HEK293 (cell line): Measurements from ENCODE around the gene BUD23.

Source experiments
- CTCF ChIA-PET: fragments of 350-600 bp; formaldehyde crosslinking; extraction: SDS; loops from one replicate; lab custom pipeline; 2021; ENCODE audit warnings: antibody characterized with exemption; lab: Yijun Ruan, JAX
- POLR2A ChIA-PET: fragments of 300-600 bp; formaldehyde crosslinking; extraction: SDS; loops from one replicate; lab custom pipeline; 2020; ENCODE audit warnings: antibody characterized with exemption, inconsistent platforms; lab: Yijun Ruan, JAX
- H3K27ac ChIP-seq: fragments of 200-500 bp; sonication (Bioruptor generic); 2 replicates; pipeline ENCODE4 v1.5.1; 2014; ENCODE audit warnings: low read depth, low read length, control low read depth, inconsistent platforms; ENCODE audit errors: extremely low read depth
- H3K36me3 ChIP-seq, 2 experiments: fragments of 200-500 bp in 1 of 2; sonication (Bioruptor generic) in 1 of 2; 1 replicate in 1 of 2; 2 replicates in 1 of 2; pipeline ENCODE4 v1.5.1; 2014 to 2017; ENCODE audit warnings: inconsistent platforms in 2 of 2, low read length in 2 of 2; ENCODE audit not compliant: control insufficient read depth in 2 of 2, insufficient read depth in 1 of 2
- H3K4me1 ChIP-seq: fragments of 200-500 bp; sonication (Bioruptor generic); 2 replicates; pipeline ENCODE4 v1.5.1; 2014; ENCODE audit warnings: mild to moderate bottlenecking, low read length, inconsistent platforms; ENCODE audit not compliant: control insufficient read depth, insufficient read depth
- H3K4me3 ChIP-seq: 2 replicates; pipeline ENCODE4 v1.5.1; 2011; ENCODE audit warnings: low read depth, mild to moderate bottlenecking, control low read depth, low read length, moderate library complexity
- H3K9me3 ChIP-seq: fragments of 200-500 bp; sonication (Bioruptor generic); 2 replicates; pipeline ENCODE4 v1.5.1; 2014; ENCODE audit warnings: low read depth, low read length, inconsistent platforms; ENCODE audit not compliant: control insufficient read depth, insufficient read depth
- EGR2 ChIP-seq: fragments of 450-650 bp; formaldehyde crosslinking; IDR thresholded peaks from 2 replicates; pipeline ENCODE4 v1.5.1; 2016; ENCODE audit warnings: low read depth, missing biosample characterization, missing genetic modification characterization
- GLIS1 ChIP-seq: fragments of 450-650 bp; formaldehyde crosslinking; IDR thresholded peaks from 2 replicates; pipeline ENCODE4 v1.5.1; 2016; ENCODE audit warnings: missing biosample characterization, missing genetic modification characterization
- MEIS1 ChIP-seq: sonication (generic); formaldehyde crosslinking; IDR thresholded peaks from 2 replicates; pipeline ENCODE4 v1.8.1; 2022; ENCODE audit warnings: missing genetic modification reagents, mild to moderate bottlenecking, borderline replicate concordance
- OSR2 ChIP-seq: fragments of 450-650 bp; formaldehyde crosslinking; IDR thresholded peaks from 2 replicates; pipeline ENCODE4 v1.5.1; 2016; ENCODE audit warnings: missing biosample characterization, missing genetic modification characterization
- TCF7L2 ChIP-seq: IDR thresholded peaks from 2 replicates; pipeline ENCODE4 v1.6.1; 2011; ENCODE audit warnings: low read depth, mild to moderate bottlenecking, inconsistent platforms, low read length, moderate library complexity, borderline replicate concordance
- TRIM28 ChIP-seq: IDR thresholded peaks from 2 replicates; pipeline ENCODE4 v1.6.1; 2011; ENCODE audit warnings: low read length, control low read depth, borderline replicate concordance
- YY1 ChIP-seq: fragments of 450-650 bp; formaldehyde crosslinking; IDR thresholded peaks from 2 replicates; pipeline ENCODE4 v1.5.1; 2018; ENCODE audit warnings: missing biosample characterization, missing genetic modification characterization
- ZBTB1 ChIP-seq: fragments of 450-650 bp; formaldehyde crosslinking; IDR thresholded peaks from 2 replicates; pipeline ENCODE4 v1.5.1; 2016; ENCODE audit warnings: missing biosample characterization, missing genetic modification characterization
- ZBTB21 ChIP-seq: fragments of 450-650 bp; formaldehyde crosslinking; IDR thresholded peaks from 2 replicates; pipeline ENCODE4 v1.5.1; 2017; ENCODE audit warnings: missing biosample characterization, missing genetic modification characterization
- ZFP37 ChIP-seq: fragments of 450-650 bp; formaldehyde crosslinking; IDR thresholded peaks from 2 replicates; pipeline ENCODE4 v1.5.1; 2016; ENCODE audit warnings: missing biosample characterization, missing genetic modification characterization
- ZFP69B ChIP-seq: fragments of 450-650 bp; formaldehyde crosslinking; IDR thresholded peaks from 2 replicates; pipeline ENCODE4 v1.5.1; 2016; ENCODE audit warnings: missing biosample characterization, missing genetic modification characterization
- ZNF146 ChIP-seq: fragments of 450-650 bp; formaldehyde crosslinking; IDR thresholded peaks from 2 replicates; pipeline ENCODE4 v1.5.1; 2016; ENCODE audit warnings: missing biosample characterization, missing genetic modification characterization
- ZNF155 ChIP-seq: fragments of 450-650 bp; formaldehyde crosslinking; IDR thresholded peaks from 2 replicates; pipeline ENCODE4 v1.5.1; 2016; ENCODE audit warnings: missing biosample characterization, missing genetic modification characterization
- ZNF175 ChIP-seq: fragments of 450-650 bp; formaldehyde crosslinking; IDR thresholded peaks from 2 replicates; pipeline ENCODE4 v1.5.1; 2016; ENCODE audit warnings: missing biosample characterization, missing genetic modification characterization
- ZNF23 ChIP-seq: fragments of 450-650 bp; formaldehyde crosslinking; IDR thresholded peaks from 2 replicates; pipeline ENCODE4 v1.5.1; 2016; ENCODE audit warnings: missing biosample characterization, missing genetic modification characterization, borderline replicate concordance
- ZNF266 ChIP-seq: fragments of 450-650 bp; formaldehyde crosslinking; IDR thresholded peaks from 2 replicates; pipeline ENCODE4 v1.5.1; 2016; ENCODE audit warnings: missing biosample characterization, missing genetic modification characterization, low read depth
- ZNF354C ChIP-seq: fragments of 450-650 bp; formaldehyde crosslinking; IDR thresholded peaks from 2 replicates; pipeline ENCODE4 v1.5.1; 2016; ENCODE audit warnings: missing biosample characterization, missing genetic modification characterization, low read depth, borderline replicate concordance
- ZNF391 ChIP-seq: fragments of 450-650 bp; formaldehyde crosslinking; IDR thresholded peaks from 2 replicates; pipeline ENCODE4 v1.5.1; 2016; ENCODE audit warnings: low read depth, missing biosample characterization, missing genetic modification characterization, borderline replicate concordance
- ZNF416 ChIP-seq: fragments of 450-650 bp; formaldehyde crosslinking; IDR thresholded peaks from 2 replicates; pipeline ENCODE4 v1.5.1; 2016; ENCODE audit warnings: missing biosample characterization, missing genetic modification characterization
- ZNF48 ChIP-seq: fragments of 450-650 bp; formaldehyde crosslinking; IDR thresholded peaks from 2 replicates; pipeline ENCODE4 v1.5.1; 2016; ENCODE audit warnings: missing biosample characterization, missing genetic modification characterization
- ZNF837 ChIP-seq: fragments of 450-650 bp; formaldehyde crosslinking; IDR thresholded peaks from 2 replicates; pipeline ENCODE4 v1.5.1; 2016; ENCODE audit warnings: missing biosample characterization, missing genetic modification characterization
- ZNF843 ChIP-seq: fragments of 450-650 bp; formaldehyde crosslinking; IDR thresholded peaks from 2 replicates; pipeline ENCODE4 v1.5.1; 2016; ENCODE audit warnings: missing biosample characterization, missing genetic modification characterization
- ZSCAN16 ChIP-seq: fragments of 450-650 bp; formaldehyde crosslinking; IDR thresholded peaks from 2 replicates; pipeline ENCODE4 v1.5.1; 2016; ENCODE audit warnings: missing biosample characterization, missing genetic modification characterization
- TF ChIP-seq, protein P1 (sequence below): fragments of 450-650 bp; formaldehyde crosslinking; IDR thresholded peaks from 2 replicates; pipeline ENCODE4 v1.5.1; 2016; ENCODE audit warnings: missing biosample characterization, missing genetic modification characterization
- TF ChIP-seq, protein P2 (sequence below): fragments of 450-650 bp; formaldehyde crosslinking; IDR thresholded peaks from 2 replicates; pipeline ENCODE4 v1.5.1; 2017; ENCODE audit warnings: missing biosample characterization, missing genetic modification characterization
- TF ChIP-seq, protein P3 (sequence below): fragments of 450-650 bp; formaldehyde crosslinking; IDR thresholded peaks from 2 replicates; pipeline ENCODE4 v1.5.1; 2016; ENCODE audit warnings: missing biosample characterization, missing genetic modification characterization
- TF ChIP-seq, protein P4 (sequence below): fragments of 450-650 bp; formaldehyde crosslinking; IDR thresholded peaks from 2 replicates; pipeline ENCODE4 v1.5.1; 2016; ENCODE audit warnings: missing biosample characterization, missing genetic modification characterization, low read depth

Gene BUD23

DNA sequence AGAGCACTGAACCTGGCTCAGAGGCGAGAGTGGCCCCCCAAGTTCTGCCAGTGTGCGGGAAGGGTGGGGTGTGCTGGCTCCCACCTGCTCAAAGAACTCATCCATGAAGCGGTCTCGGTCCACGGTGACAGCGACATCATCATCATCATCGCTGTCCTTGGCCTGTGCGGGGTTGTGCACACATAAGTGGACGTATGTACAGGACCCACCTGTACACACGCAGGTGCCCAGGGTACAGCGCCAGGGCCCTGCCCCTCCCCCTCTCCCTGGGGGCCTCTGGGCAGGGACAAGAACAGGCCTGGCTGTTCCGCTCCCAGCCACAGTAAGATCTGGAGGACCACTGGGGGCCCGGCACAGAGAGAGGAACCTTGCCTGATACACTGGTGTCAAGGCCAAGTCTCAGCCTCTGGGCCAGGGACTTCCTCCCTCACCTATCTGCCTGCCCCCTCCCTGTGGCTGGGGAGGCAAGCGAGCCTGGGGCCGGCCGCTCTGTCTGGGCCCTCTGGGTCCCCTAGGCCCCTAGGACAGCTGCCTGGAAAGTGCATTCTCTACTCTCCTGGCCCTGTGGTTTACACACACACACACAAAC, 25.7 kb downstream of the BUD23 start:
- CTCF ChIA-PET: interaction anchor here (0.6 to 0.9 kb wide), 2 partner anchors 16 to 18 kb away, joined by 5 to 6 read pairs; no protein-coding TSS in a partner anchor
- no peak overlapping the region for H3K4me3 ChIP-seq
- H3K27ac ChIP-seq: no peak overlapping the region
- peaks cover 0 to 9% of the 10 kb centered on the region in 2 experiments; a peak in 2 of 3 replicates for H3K36me3 ChIP-seq
- POLR2A ChIA-PET: no interaction called here
- no peaks in the 10 kb centered on the region for H3K9me3 ChIP-seq
- H3K4me1 ChIP-seq: no peaks in the 10 kb centered on the region
- TF ChIP-seq ZNF266 (tag by site-specific recombination) (no peak), ZNF391 (no peak), ZSCAN16 (tag by site-specific recombination) (no peak), ZNF23 (tag by site-specific recombination) (no peak), ZFP69B (no peak), ZBTB1 (tag by site-specific recombination) (no peak), ZBTB21 (tag by site-specific recombination) (no peak), OSR2 (tag by site-specific recombination) (no peak), ZNF843 (tag by site-specific recombination) (no peak)
- TF ChIP-seq, protein P1, sequence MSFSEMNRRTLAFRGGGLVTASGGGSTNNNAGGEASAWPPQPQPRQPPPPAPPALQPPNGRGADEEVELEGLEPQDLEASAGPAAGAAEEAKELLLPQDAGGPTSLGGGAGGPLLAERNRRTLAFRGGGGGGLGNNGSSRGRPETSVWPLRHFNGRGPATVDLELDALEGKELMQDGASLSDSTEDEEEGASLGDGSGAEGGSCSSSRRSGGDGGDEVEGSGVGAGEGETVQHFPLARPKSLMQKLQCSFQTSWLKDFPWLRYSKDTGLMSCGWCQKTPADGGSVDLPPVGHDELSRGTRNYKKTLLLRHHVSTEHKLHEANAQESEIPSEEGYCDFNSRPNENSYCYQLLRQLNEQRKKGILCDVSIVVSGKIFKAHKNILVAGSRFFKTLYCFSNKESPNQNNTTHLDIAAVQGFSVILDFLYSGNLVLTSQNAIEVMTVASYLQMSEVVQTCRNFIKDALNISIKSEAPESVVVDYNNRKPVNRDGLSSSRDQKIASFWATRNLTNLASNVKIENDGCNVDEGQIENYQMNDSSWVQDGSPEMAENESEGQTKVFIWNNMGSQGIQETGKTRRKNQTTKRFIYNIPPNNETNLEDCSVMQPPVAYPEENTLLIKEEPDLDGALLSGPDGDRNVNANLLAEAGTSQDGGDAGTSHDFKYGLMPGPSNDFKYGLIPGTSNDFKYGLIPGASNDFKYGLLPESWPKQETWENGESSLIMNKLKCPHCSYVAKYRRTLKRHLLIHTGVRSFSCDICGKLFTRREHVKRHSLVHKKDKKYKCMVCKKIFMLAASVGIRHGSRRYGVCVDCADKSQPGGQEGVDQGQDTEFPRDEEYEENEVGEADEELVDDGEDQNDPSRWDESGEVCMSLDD: no peak

DNA sequence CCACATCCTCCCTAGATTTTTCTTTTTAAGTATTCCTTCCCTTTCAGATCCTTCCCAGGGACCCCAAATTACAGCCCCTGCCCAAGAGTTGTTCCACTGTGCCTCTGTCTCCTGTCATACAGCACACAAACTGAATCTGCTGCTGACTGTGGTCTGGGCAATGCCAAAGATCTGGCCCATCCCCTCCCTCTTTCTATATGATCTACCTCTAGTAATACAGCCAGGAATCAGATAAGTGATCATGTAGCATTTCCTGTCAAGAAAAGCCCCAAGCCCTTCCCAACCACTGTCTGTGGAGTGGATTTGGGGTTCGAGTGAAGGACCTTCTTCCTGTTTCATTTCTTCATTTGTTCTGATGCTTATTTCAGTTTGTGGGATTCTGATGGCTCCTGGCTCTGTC, 29.4 kb downstream of the BUD23 start:
- no peaks in the 10 kb centered on the region for H3K9me3 ChIP-seq
- CTCF ChIA-PET: no interaction called here
- no peak overlapping the region for H3K4me3 ChIP-seq
- no peak overlapping the region for H3K27ac ChIP-seq
- POLR2A ChIA-PET: no interaction called here
- TF ChIP-seq TCF7L2: no peak
- TF ChIP-seq ZNF837 (tag by site-specific recombination): no peak
- no peak for TF ChIP-seq MEIS1 (CRISPR knock-in tag)
- TF ChIP-seq ZNF416 (tag by site-specific recombination): no peak
- TF ChIP-seq, protein P2, sequence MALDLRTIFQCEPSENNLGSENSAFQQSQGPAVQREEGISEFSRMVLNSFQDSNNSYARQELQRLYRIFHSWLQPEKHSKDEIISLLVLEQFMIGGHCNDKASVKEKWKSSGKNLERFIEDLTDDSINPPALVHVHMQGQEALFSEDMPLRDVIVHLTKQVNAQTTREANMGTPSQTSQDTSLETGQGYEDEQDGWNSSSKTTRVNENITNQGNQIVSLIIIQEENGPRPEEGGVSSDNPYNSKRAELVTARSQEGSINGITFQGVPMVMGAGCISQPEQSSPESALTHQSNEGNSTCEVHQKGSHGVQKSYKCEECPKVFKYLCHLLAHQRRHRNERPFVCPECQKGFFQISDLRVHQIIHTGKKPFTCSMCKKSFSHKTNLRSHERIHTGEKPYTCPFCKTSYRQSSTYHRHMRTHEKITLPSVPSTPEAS (tag by site-specific recombination): no peak
- TF ChIP-seq ZNF175 (tag by site-specific recombination): no peak
- TF ChIP-seq ZNF48 (tag by site-specific recombination): no peak
- no peak for TF ChIP-seq EGR2 (tag by site-specific recombination)
- TF ChIP-seq, protein P3, sequence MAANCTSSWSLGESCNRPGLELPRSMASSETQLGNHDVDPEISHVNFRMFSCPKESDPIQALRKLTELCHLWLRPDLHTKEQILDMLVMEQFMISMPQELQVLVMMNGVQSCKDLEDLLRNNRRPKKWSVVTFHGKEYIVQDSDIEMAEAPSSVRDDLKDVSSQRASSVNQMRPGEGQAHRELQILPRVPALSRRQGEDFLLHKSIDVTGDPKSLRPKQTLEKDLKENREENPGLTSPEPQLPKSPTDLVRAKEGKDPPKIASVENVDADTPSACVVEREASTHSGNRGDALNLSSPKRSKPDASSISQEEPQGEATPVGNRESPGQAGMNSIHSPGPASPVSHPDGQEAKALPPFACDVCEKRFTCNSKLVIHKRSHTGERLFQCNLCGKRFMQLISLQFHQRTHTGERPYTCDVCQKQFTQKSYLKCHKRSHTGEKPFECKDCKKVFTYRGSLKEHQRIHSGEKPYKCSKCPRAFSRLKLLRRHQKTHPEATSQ (tag by site-specific recombination): no peak
- no peak for TF ChIP-seq ZFP37 (tag by site-specific recombination)
- TF ChIP-seq TRIM28: no peak
- TF ChIP-seq, protein P4, sequence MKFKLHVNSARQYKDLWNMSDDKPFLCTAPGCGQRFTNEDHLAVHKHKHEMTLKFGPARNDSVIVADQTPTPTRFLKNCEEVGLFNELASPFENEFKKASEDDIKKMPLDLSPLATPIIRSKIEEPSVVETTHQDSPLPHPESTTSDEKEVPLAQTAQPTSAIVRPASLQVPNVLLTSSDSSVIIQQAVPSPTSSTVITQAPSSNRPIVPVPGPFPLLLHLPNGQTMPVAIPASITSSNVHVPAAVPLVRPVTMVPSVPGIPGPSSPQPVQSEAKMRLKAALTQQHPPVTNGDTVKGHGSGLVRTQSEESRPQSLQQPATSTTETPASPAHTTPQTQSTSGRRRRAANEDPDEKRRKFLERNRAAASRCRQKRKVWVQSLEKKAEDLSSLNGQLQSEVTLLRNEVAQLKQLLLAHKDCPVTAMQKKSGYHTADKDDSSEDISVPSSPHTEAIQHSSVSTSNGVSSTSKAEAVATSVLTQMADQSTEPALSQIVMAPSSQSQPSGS: no peak
- TF ChIP-seq YY1 (tag by site-specific recombination): no peak
- TF ChIP-seq ZNF155: no peak
- TF ChIP-seq GLIS1 (tag by site-specific recombination): no peak
- no peak for TF ChIP-seq ZNF146 (tag by site-specific recombination)
- TF ChIP-seq ZNF354C (tag by site-specific recombination): no peak
- TF ChIP-seq, all 188 proteins: peak for 0
- no peaks in the 10 kb centered on the region; a peak in 1 of 3 replicates for H3K36me3 ChIP-seq
- H3K4me1 ChIP-seq: peaks cover 10% of the 10 kb centered on the region
